DND-41 (cell line): Measurements from ENCODE around the gene FAM3D.
"Not testable (repeated sequence)": the region's sequence is repeated elsewhere in the genome, so short reads cannot be mapped to it uniquely, and the experiment has no call there.

Experiments
- CTCF ChIP-seq: IDR thresholded peaks from 2 replicates; pipeline ENCODE4 v1.5.1; 2012; ENCODE audit warnings: borderline replicate concordance, low read length, moderate library complexity, mild to moderate bottlenecking; ENCODE audit not compliant: poor library complexity, severe bottlenecking; ENCODE audit errors: extremely low read depth
- EZH2 ChIP-seq: IDR thresholded peaks from 3 replicates; pipeline ENCODE4 v1.6.1; 2012; ENCODE audit warnings: borderline replicate concordance, low read depth, mild to moderate bottlenecking, moderate library complexity, low read length, inconsistent platforms; ENCODE audit not compliant: severe bottlenecking

- TF ChIP-seq CTCF, EZH2: not testable (repeated sequence)
Observed at GRCh38 chr3:58696813-58697212, 30.2 kb upstream of the FAM3D start.
